ENCODE measurements around the gene GRIP2.

DNA sequence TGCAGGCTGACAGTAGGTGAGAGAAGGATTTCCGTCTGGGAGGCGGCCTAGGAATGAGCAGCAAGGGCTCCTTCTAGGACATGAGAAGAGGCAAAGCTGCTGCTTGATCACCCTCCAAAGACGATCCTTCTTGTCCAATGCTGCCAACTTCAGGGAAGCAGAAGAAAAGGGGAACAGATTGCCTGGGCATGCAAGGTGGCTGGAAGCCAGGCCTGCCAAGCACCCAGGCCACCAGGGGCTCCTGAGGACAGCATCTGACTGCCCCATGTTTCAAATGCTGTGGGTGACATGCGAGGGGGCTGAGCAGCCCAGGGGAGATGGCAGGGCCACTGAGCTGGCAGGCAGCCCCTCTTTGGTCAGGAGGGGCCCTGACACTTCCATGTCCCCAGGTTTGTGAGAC, 3.3 kb upstream of the GRIP2 start:
- TF ChIP-seq EZH2 (IDR thresholded peaks at IDR 0.05; ENCODE audit: borderline replicate concordance, low read length): no peak
- TF ChIP-seq, protein P1, sequence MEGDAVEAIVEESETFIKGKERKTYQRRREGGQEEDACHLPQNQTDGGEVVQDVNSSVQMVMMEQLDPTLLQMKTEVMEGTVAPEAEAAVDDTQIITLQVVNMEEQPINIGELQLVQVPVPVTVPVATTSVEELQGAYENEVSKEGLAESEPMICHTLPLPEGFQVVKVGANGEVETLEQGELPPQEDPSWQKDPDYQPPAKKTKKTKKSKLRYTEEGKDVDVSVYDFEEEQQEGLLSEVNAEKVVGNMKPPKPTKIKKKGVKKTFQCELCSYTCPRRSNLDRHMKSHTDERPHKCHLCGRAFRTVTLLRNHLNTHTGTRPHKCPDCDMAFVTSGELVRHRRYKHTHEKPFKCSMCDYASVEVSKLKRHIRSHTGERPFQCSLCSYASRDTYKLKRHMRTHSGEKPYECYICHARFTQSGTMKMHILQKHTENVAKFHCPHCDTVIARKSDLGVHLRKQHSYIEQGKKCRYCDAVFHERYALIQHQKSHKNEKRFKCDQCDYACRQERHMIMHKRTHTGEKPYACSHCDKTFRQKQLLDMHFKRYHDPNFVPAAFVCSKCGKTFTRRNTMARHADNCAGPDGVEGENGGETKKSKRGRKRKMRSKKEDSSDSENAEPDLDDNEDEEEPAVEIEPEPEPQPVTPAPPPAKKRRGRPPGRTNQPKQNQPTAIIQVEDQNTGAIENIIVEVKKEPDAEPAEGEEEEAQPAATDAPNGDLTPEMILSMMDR (conservative IDR thresholded peaks at IDR 0.05 in 1 of 2, IDR thresholded peaks at IDR 0.05 in 1 of 2; ENCODE audit: extremely low read depth in 1 of 2, insufficient read depth in 1 of 2, low read depth in 1 of 2, low read length in 2 of 2): no peak

Data from mammary epithelial cell (primary cell).